OCI-LY3 (cell line): ENCODE measurements around the gene MORN2.

Source experiments
- H2AFZ ChIP-seq: fragments of 200-600, 300-600 bp; shearing (Covaris generic); 2 replicates; pipeline ENCODE4 v1.6.0; 2014; ENCODE audit warnings: antibody characterized with exemption, low read depth, low read length
- H3K27ac ChIP-seq: fragments of 200-600, 300-600 bp; sonication (generic); 2 replicates; pipeline ENCODE4 v1.5.1; 2014; ENCODE audit warnings: mild to moderate bottlenecking, low read length, moderate library complexity, mixed read lengths
- H3K27me3 ChIP-seq: fragments of 200-600, 300-600 bp; sonication (generic); 2 replicates; pipeline ENCODE4 v1.6.1; 2014; ENCODE audit warnings: low read depth, low read length, mixed read lengths
- H3K36me3 ChIP-seq: fragments of 200-600, 300-600 bp; sonication (generic); replicated peaks from 2 replicates; pipeline ENCODE3; 2014; ENCODE audit warnings: low read depth, low read length, mixed read lengths
- H3K4me1 ChIP-seq: fragments of 300-600, 200-600 bp; sonication (generic); 2 replicates; pipeline ENCODE4 v1.6.1; 2014; ENCODE audit warnings: low read length, mixed read lengths
- H3K4me2 ChIP-seq: fragments of 200-600, 300-600 bp; sonication (generic); 2 replicates; pipeline ENCODE4 v1.6.1; 2014; ENCODE audit warnings: low read length, mixed read lengths
- H3K4me3 ChIP-seq: fragments of 300-600, 200-600 bp; sonication (generic); 2 replicates; pipeline ENCODE4 v1.5.1; 2014; ENCODE audit warnings: antibody characterized with exemption, mild to moderate bottlenecking, low read length, moderate library complexity
- H3K79me2 ChIP-seq: fragments of 300-600, 200-600 bp; shearing (Covaris generic); 2 replicates; pipeline ENCODE4 v1.6.1; 2014; ENCODE audit warnings: mild to moderate bottlenecking, low read length, mixed read lengths
- H3K9ac ChIP-seq: fragments of 300-600, 200-600 bp; shearing (Covaris generic); 2 replicates; pipeline ENCODE4 v1.6.0; 2014; ENCODE audit warnings: mild to moderate bottlenecking, low read length, moderate library complexity
- H3K9me3 ChIP-seq: fragments of 200-600, 300-600 bp; shearing (Covaris generic); 2 replicates; pipeline ENCODE4 v1.6.1; 2014; ENCODE audit warnings: low read length, mixed read lengths; ENCODE audit not compliant: insufficient read depth
- H4K20me1 ChIP-seq: fragments of 200-600, 300-600 bp; sonication (generic); 2 replicates; pipeline ENCODE4 v1.6.1; 2016; ENCODE audit warnings: low read length, mixed read lengths; ENCODE audit not compliant: insufficient read depth
- CTCF ChIP-seq: fragments of 200-600, 300-600 bp; sonication (generic); IDR thresholded peaks from 2 replicates; pipeline ENCODE4 v1.5.1; 2014; ENCODE audit warnings: antibody characterized with exemption, low read length, low read depth
- EZH2phosphoT487 ChIP-seq: fragments of 200-600 bp; shearing (Covaris generic); IDR thresholded peaks from 2 replicates; pipeline ENCODE4 v1.6.1; 2018; ENCODE audit warnings: antibody characterized with exemption, mixed run types, low read depth

Gene MORN2

DNA sequence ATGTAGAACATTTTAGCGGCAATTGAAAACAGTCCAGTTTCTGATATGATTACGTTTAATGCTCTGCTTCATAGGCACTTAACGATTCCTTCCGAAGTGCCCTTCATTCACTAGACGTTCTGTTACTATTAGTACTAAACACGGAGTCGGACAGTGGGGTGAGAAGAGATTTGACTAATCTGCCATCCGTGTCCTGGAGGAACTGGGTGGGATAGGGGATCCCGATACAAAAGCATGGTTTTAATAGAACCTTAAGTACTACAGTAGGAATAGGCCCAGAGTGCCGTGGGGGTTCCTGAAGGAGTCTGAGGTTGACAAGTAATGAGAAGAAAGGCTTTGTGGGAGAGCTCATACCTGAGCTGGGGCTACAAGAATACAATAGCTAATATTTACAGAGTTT lies 631 bp downstream of the MORN2 start:
- Histone ChIP-seq H4K20me1 (no peaks in the 10 kb centered on the region), H3K4me1 (peaks cover 9% of the 10 kb centered on the region), H2AFZ (peak overlapping the region; percentile 94), H3K4me2 (peak overlapping the region; percentile 93), H3K27ac (no peak overlapping the region), H3K4me3 (peak overlapping the region; percentile 95), H3K27me3 (no peaks in the 10 kb centered on the region), H3K36me3 (peaks cover 5% of the 10 kb centered on the region), H3K79me2 (peaks cover 16% of the 10 kb centered on the region), H3K9ac (peak overlapping the region; percentile 64; the same call in 1 of the 2 replicates), H3K9me3 (no peaks in the 10 kb centered on the region)
- TF ChIP-seq EZH2phosphoT487: no peak
- TF ChIP-seq CTCF: no peak

DNA sequence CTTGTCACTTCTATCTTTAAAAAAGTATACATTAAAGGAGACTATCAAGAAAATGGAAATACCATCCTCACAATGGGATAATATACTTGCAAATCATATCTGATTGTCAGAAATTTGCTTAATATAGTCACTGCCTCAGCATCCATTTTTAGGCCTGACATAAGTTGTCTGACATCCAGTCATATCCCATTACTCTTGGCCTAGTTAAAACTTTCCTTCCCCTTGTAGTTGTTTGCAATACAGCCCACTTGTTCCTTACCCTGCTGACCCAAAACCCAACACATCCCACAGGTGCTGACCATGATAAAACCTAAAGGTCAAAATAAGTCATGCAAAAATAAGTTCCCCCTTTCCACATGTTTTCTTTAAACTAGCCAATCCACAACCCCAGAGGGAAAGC lies 10.3 kb downstream of the MORN2 start:
- no peak overlapping the region for H2AFZ ChIP-seq
- H3K27ac ChIP-seq: no peak overlapping the region
- no peaks in the 10 kb centered on the region for H4K20me1 ChIP-seq
- no peak overlapping the region for H3K9ac ChIP-seq
- no peaks in the 10 kb centered on the region for H3K27me3 ChIP-seq
- TF ChIP-seq CTCF (no peak), EZH2phosphoT487 (no peak)
- H3K79me2 ChIP-seq: no peaks in the 10 kb centered on the region
- no peaks in the 10 kb centered on the region for H3K4me1 ChIP-seq
- no peak overlapping the region for H3K4me2 ChIP-seq
- no peaks in the 10 kb centered on the region for H3K9me3 ChIP-seq
- no peaks in the 10 kb centered on the region for H3K36me3 ChIP-seq
- no peak overlapping the region for H3K4me3 ChIP-seq

GRCh38 chr2:38887347-38887746 lies 11.6 kb downstream of the MORN2 start:
- H3K4me3 ChIP-seq: no peak overlapping the region
- TF ChIP-seq CTCF (no peak), EZH2phosphoT487 (no peak)
- H3K27ac ChIP-seq: no peak overlapping the region
- no peaks in the 10 kb centered on the region for H3K4me1 ChIP-seq
- H3K9ac ChIP-seq: no peak overlapping the region
- H2AFZ ChIP-seq: no peak overlapping the region
- no peaks in the 10 kb centered on the region for H3K79me2 ChIP-seq
- H4K20me1 ChIP-seq: no peaks in the 10 kb centered on the region
- H3K27me3 ChIP-seq: no peaks in the 10 kb centered on the region
- H3K36me3 ChIP-seq: no peaks in the 10 kb centered on the region
- H3K4me2 ChIP-seq: no peak overlapping the region
- H3K9me3 ChIP-seq: no peaks in the 10 kb centered on the region

- Histone ChIP-seq H3K27me3 (no peaks in the 10 kb centered on the region), H3K4me1 (no peaks in the 10 kb centered on the region), H4K20me1 (no peaks in the 10 kb centered on the region), H3K9me3 (no peaks in the 10 kb centered on the region), H3K79me2 (no peaks in the 10 kb centered on the region), H3K4me3 (no peak overlapping the region), H3K9ac (no peak overlapping the region), H3K4me2 (no peak overlapping the region), H3K36me3 (no peaks in the 10 kb centered on the region), H3K27ac (no peak overlapping the region), H2AFZ (no peak overlapping the region)
- TF ChIP-seq EZH2phosphoT487: no peak
- TF ChIP-seq CTCF: no peak
These were observed 12.3 kb downstream of the MORN2 start for GRCh38 chr2:38887902-38888554.
